Activated CD8-positive, alpha-beta memory T cell treated with anti-CD3 and anti-CD28 coated beads, Interleukin-2, amount 50 U/mL, for 1 hour (primary cell): ENCODE results near the gene RPS6KB2.
"Not testable (repeated sequence)": the region's sequence is repeated elsewhere in the genome, so short reads cannot be mapped to it uniquely, and the experiment has no call there.

Source experiments
- DNase-seq: peaks from one replicate; pipeline ENCODE4 v3.0.0-alpha.2; 2020; ENCODE audit errors: extremely low read depth

The RPS6KB2 gene

GRCh38 chr11:67466962-67467771 lies 38.9 kb downstream of the RPS6KB2 start:
- no peak for DNase-seq

- DNase-seq: no peak
Observed at GRCh38 chr11:67468056-67468455, 39.8 kb downstream of the RPS6KB2 start.

GRCh38 chr11:67468456-67468758 lies 40.1 kb downstream of the RPS6KB2 start:
- no peak for DNase-seq

GRCh38 chr11:67468759-67469507 lies 40.6 kb downstream of the RPS6KB2 start, which contains the start of gene TMEM134:
Gene TMEM134, minus strand, starts transcription at chr11:67469251. Its CDS starts 59 bp downstream, at chr11:67469192.
- DNase-seq: peak; percentile 80

GRCh38 chr11:67469508-67469811 lies 41.2 kb downstream of the RPS6KB2 start:
- no peak for DNase-seq

GRCh38 chr11:67470337-67471002 lies 42.2 kb downstream of the RPS6KB2 start:
- no peak for DNase-seq

GRCh38 chr11:67472882-67473281 lies 44.6 kb downstream of the RPS6KB2 start:
- DNase-seq: no peak

GRCh38 chr11:67476692-67477091 lies 48.4 kb downstream of the RPS6KB2 start:
- DNase-seq: not testable (repeated sequence)

- DNase-seq: not testable (repeated sequence)
Observed at GRCh38 chr11:67477344-67478050, 49.2 kb downstream of the RPS6KB2 start.

- DNase-seq: no peak
Observed at GRCh38 chr11:67482275-67482826, 54.1 kb downstream of the RPS6KB2 start.

- peak; percentile 92 for DNase-seq
Observed at GRCh38 chr11:67482827-67483798, 54.8 kb downstream of the RPS6KB2 start, which contains the start of gene AIP. Gene AIP, plus strand, starts transcription at chr11:67483026. Its CDS starts 133 bp downstream, at chr11:67483159.

- no peak for DNase-seq
Observed at GRCh38 chr11:67483831-67484665, 55.8 kb downstream of the RPS6KB2 start.

- DNase-seq: no peak
Observed at GRCh38 chr11:67484847-67485311, 56.6 kb downstream of the RPS6KB2 start.
